Endothelial cell of umbilical vein (primary cell): Measurements from ENCODE around the gene PCDH20.

Source experiments
- EZH2 ChIP-seq: IDR thresholded peaks from 2 replicates; pipeline ENCODE4 v1.6.1; 2012; ENCODE audit warnings: borderline replicate concordance, low read depth, mild to moderate bottlenecking, moderate library complexity, low read length, inconsistent platforms; ENCODE audit not compliant: severe bottlenecking
- TF ChIP-seq, protein P1 (sequence below), 2 donors: IDR thresholded peaks; 1 replicate in 1 of 2; 2 replicates in 1 of 2; pipeline ENCODE4 v1.5.1; 2011; ENCODE audit warnings: low read length in 2 of 2, mild to moderate bottlenecking in 2 of 2, moderate library complexity in 2 of 2, control low read depth in 1 of 2, inconsistent platforms in 1 of 2, low read depth in 1 of 2; ENCODE audit not compliant: insufficient read depth in 1 of 2; ENCODE audit errors: extremely low read depth in 1 of 2

DNA sequence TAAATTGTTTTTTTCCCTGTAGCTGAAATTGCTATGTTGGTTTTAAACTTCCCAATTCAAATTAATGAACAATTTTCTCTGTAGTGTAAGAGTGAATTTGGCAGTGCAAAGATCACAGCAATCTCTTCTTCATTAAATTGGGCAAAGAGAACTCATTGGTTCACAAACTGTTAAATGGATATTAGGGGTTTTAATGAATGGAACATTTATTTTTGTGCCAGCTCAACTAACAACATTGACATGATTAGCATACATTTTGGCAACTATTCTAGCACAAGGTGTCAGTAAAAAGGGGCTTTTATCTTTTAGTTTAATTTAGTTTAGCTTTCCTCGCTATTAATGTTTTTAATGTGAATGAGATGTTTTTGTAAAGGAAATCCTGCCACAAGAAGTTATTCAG lies 7.1 kb downstream of the PCDH20 start:
- TF ChIP-seq, protein P1, sequence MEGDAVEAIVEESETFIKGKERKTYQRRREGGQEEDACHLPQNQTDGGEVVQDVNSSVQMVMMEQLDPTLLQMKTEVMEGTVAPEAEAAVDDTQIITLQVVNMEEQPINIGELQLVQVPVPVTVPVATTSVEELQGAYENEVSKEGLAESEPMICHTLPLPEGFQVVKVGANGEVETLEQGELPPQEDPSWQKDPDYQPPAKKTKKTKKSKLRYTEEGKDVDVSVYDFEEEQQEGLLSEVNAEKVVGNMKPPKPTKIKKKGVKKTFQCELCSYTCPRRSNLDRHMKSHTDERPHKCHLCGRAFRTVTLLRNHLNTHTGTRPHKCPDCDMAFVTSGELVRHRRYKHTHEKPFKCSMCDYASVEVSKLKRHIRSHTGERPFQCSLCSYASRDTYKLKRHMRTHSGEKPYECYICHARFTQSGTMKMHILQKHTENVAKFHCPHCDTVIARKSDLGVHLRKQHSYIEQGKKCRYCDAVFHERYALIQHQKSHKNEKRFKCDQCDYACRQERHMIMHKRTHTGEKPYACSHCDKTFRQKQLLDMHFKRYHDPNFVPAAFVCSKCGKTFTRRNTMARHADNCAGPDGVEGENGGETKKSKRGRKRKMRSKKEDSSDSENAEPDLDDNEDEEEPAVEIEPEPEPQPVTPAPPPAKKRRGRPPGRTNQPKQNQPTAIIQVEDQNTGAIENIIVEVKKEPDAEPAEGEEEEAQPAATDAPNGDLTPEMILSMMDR (IDR thresholded peaks at IDR 0.05; ENCODE audit: extremely low read depth in 1 of 2, insufficient read depth in 1 of 2, low read depth in 1 of 2, low read length in 2 of 2), result no peak
- no peak for TF ChIP-seq EZH2
